SK-N-SH (cell line): ENCODE data around the gene GPR171. TPM values are rescaled to one million over a fixed set of nuclear protein-coding genes. Genes with fewer than 3 reads are reported as not detected.

Experiments used
- CTCF ChIA-PET: fragments of 300-600, 350-600 bp; formaldehyde crosslinking; extraction: SDS; loops from one replicate; lab custom pipeline; 2021; lab: Yijun Ruan, JAX
- POLR2A ChIA-PET: fragments of 350-600 bp; sonication (Branson Sonifier 250); formaldehyde crosslinking; extraction: SDS; loops from one replicate; lab custom pipeline; 2020; ENCODE audit warnings: antibody characterized with exemption, inconsistent platforms; lab: Yijun Ruan, JAX
- DNase-seq: peaks from one replicate; pipeline ENCODE4 v3.0.0; 2012
- H2AFZ ChIP-seq: fragments of 200-600 bp; sonication (generic); 2 replicates; pipeline ENCODE4 v1.8.1; 2016; ENCODE audit warnings: antibody characterized with exemption, mild to moderate bottlenecking, low read depth
- H3F3A ChIP-seq: fragments of 200-600 bp; sonication (generic); replicated peaks from 2 replicates; pipeline ENCODE3; 2016; ENCODE audit warnings: antibody characterized with exemption, mild to moderate bottlenecking; ENCODE audit not compliant: insufficient read depth
- H3K27ac ChIP-seq, 2 experiments: fragments of 200-500 bp in 1 of 2; fragments of 200-600 bp in 1 of 2; sonication (Bioruptor generic) in 1 of 2; sonication (generic), shearing (Covaris generic) in 1 of 2; 2 replicates each; pipeline versions ENCODE4 v1.5.1 to v1.6.1; 2014 to 2016; ENCODE audit warnings: low read depth in 2 of 2, inconsistent platforms in 1 of 2, low read length in 1 of 2, mild to moderate bottlenecking in 1 of 2, mixed read lengths in 1 of 2
- H3K27me3 ChIP-seq: fragments of 200-600 bp; sonication (generic), shearing (Covaris generic); 2 replicates; pipeline ENCODE4 v1.6.1; 2016; ENCODE audit warnings: mixed run types; ENCODE audit not compliant: insufficient read depth
- H3K36me3 ChIP-seq, 2 experiments: fragments of 200-500 bp in 1 of 2; fragments of 200-600 bp in 1 of 2; sonication (Bioruptor generic) in 1 of 2; sonication (generic) in 1 of 2; replicated peaks in 1 of 2; 2 replicates each; pipeline versions ENCODE3 to v1.5.1; 2014 to 2016; ENCODE audit warnings: low read length in 1 of 2, mild to moderate bottlenecking in 1 of 2; ENCODE audit not compliant: insufficient read depth in 2 of 2, control insufficient read depth in 1 of 2
- H3K4me1 ChIP-seq, 2 experiments: fragments of 200-500 bp in 1 of 2; fragments of 200-600 bp in 1 of 2; sonication (Bioruptor generic) in 1 of 2; sonication (generic), shearing (Covaris generic) in 1 of 2; 2 replicates each; pipeline versions ENCODE4 v1.5.1 to v1.6.1; 2014 to 2016; ENCODE audit warnings: low read depth in 1 of 2, low read length in 1 of 2, mixed run types in 1 of 2; ENCODE audit not compliant: insufficient read depth in 2 of 2, control insufficient read depth in 1 of 2
- H3K4me2 ChIP-seq: fragments of 200-600 bp; sonication (generic), shearing (Covaris generic); 2 replicates; pipeline ENCODE4 v1.6.1; 2017; ENCODE audit warnings: mixed run types
- H3K4me3 ChIP-seq, 2 experiments: fragments of 200-500 bp in 1 of 2; fragments of 200-600 bp in 1 of 2; sonication (Bioruptor generic) in 1 of 2; sonication (generic), shearing (Covaris generic) in 1 of 2; 2 replicates each; pipeline versions ENCODE4 v1.5.1 to v1.8.1; 2014 to 2016; ENCODE audit warnings: low read depth in 2 of 2, inconsistent platforms in 1 of 2, low read length in 1 of 2, mild to moderate bottlenecking in 1 of 2, mixed read lengths in 1 of 2, moderate library complexity in 1 of 2
- H3K79me2 ChIP-seq: fragments of 200-600 bp; sonication (generic); 2 replicates; pipeline ENCODE4 v1.8.1; 2017; ENCODE audit warnings: mild to moderate bottlenecking; ENCODE audit not compliant: insufficient read depth
- H3K9ac ChIP-seq: fragments of 200-600 bp; sonication (generic); 2 replicates; pipeline ENCODE4 v1.6.1; 2017; ENCODE audit warnings: mixed run types
- H3K9me2 ChIP-seq: fragments of 200-600 bp; sonication (generic); 2 replicates; pipeline ENCODE4 v1.6.1; 2017; ENCODE audit warnings: mixed run types
- H3K9me3 ChIP-seq: fragments of 200-600 bp; sonication (generic); 2 replicates; pipeline ENCODE4 v1.6.1; 2017; ENCODE audit warnings: mixed run types, mild to moderate bottlenecking, moderate library complexity
- H4K20me1 ChIP-seq: fragments of 200-600 bp; sonication (generic); 2 replicates; pipeline ENCODE4 v1.6.1; 2017; ENCODE audit warnings: mild to moderate bottlenecking, mixed run types; ENCODE audit not compliant: insufficient read depth
- CHD2 ChIP-seq: fragments of 150-350 bp; IDR thresholded peaks from 2 replicates; pipeline ENCODE4 v1.6.1; 2018; ENCODE audit warnings: low read length; ENCODE audit not compliant: partially characterized antibody
- EP300 ChIP-seq, 2 experiments: IDR thresholded peaks; 2 replicates each; pipeline versions ENCODE4 v1.4.0 to v1.6.1; 2012; ENCODE audit warnings: borderline replicate concordance in 1 of 2, low read depth in 1 of 2, low read length in 1 of 2
- FOSL2 ChIP-seq: IDR thresholded peaks from 2 replicates; pipeline ENCODE4 v1.4.0; 2012; ENCODE audit warnings: low read depth, mild to moderate bottlenecking, moderate library complexity, borderline replicate concordance
- FOXJ3 ChIP-seq: sonication (generic); formaldehyde crosslinking; IDR thresholded peaks from 2 replicates; pipeline ENCODE4 v1.5.1; 2020; ENCODE audit warnings: mild to moderate bottlenecking, missing genetic modification reagents
- FOXM1 ChIP-seq: IDR thresholded peaks from 2 replicates; pipeline ENCODE4 v1.4.0; 2012; ENCODE audit warnings: low read depth, mild to moderate bottlenecking
- GABPA ChIP-seq: IDR thresholded peaks from 2 replicates; pipeline ENCODE4 v1.4.0; 2012; ENCODE audit warnings: low read depth, mild to moderate bottlenecking
- GATA2 ChIP-seq: sonication (generic); formaldehyde crosslinking; IDR thresholded peaks from 2 replicates; pipeline ENCODE4 v1.5.0; 2020; ENCODE audit warnings: mild to moderate bottlenecking, missing genetic modification reagents
- JUND ChIP-seq: IDR thresholded peaks from 2 replicates; pipeline ENCODE4 v1.4.0; 2012
- RCOR1 ChIP-seq: fragments of 150-350 bp; IDR thresholded peaks from 2 replicates; pipeline ENCODE4 v1.6.1; 2017; ENCODE audit warnings: antibody characterized with exemption, low read length
- RXRA ChIP-seq: IDR thresholded peaks from 2 replicates; pipeline ENCODE4 v1.4.0; 2012; ENCODE audit warnings: low read depth, mild to moderate bottlenecking, borderline replicate concordance
- TAF1 ChIP-seq: IDR thresholded peaks from 2 replicates; pipeline ENCODE4 v1.6.1; 2012; ENCODE audit warnings: low read depth, mild to moderate bottlenecking, low read length, moderate library complexity, borderline replicate concordance
- TEAD4 ChIP-seq: IDR thresholded peaks from 2 replicates; pipeline ENCODE4 v1.4.0; 2012; ENCODE audit warnings: mild to moderate bottlenecking, borderline replicate concordance; ENCODE audit not compliant: insufficient read depth
- YY1 ChIP-seq: IDR thresholded peaks from 2 replicates; pipeline ENCODE4 v1.4.0; 2012; ENCODE audit warnings: low read depth, mild to moderate bottlenecking
- WGBS: methylation state at CpG from one replicate; pipeline ENCODE4 v1.1.6; 2017; ENCODE audit warnings: low lambda C conversion rate; 5-methylcytosine and 5-hydroxymethylcytosine counted together
- polyA plus RNA-seq, 3 experiments: library from polyadenylated mRNA; depleted of rRNA; stranded (reverse); fragments of >200 nt; gene quantifications; 2 replicates each; pipeline ENCODE4 v1.2.3, GENCODE V29; 2012
- TF ChIP-seq, protein P1 (sequence below): fragments of 150-350 bp; IDR thresholded peaks from 2 replicates; pipeline ENCODE4 v1.6.1; 2016; ENCODE audit warnings: mild to moderate bottlenecking, low read depth, low read length
- TF ChIP-seq, protein P2 (sequence below): fragments of 200-600 bp; sonication (generic); IDR thresholded peaks from 2 replicates; pipeline ENCODE4 v1.6.1; 2017; ENCODE audit warnings: antibody characterized with exemption, mild to moderate bottlenecking, moderate library complexity
- TF ChIP-seq, protein P3 (sequence below): IDR thresholded peaks from 2 replicates; pipeline ENCODE4 v1.4.0; 2012; ENCODE audit warnings: low read depth, borderline replicate concordance
- TF ChIP-seq, protein P4 (sequence below): IDR thresholded peaks from 2 replicates; pipeline ENCODE4 v1.4.0; 2012; ENCODE audit warnings: low read depth

The GPR171 gene
- polyA plus RNA-seq, 1 of the 3 experiments (the other 2 are of a cell fraction): not detected

DNA sequence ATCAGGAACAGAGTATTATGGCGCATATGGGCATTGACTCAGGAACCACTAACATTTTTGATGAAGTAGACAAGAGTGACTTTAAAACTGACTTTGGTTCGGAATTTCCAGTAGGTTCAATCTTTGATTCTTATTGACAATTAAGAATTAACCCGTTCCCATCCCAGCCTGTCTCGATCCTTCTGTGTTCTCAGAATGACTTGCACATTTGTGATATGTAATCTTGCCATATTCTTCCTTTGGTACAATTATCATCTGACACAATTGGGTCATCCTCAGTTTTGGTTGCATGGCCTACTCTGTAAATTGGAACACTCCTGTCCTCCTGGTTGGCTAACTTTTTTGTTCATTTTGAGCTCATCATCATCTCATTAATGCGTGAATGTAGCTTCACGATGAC is 10.5 kb downstream of the GPR171 start:
- Histone ChIP-seq H3K4me3 (no peak overlapping the region), H4K20me1 (no peaks in the 10 kb centered on the region), H3K9me2 (no peaks in the 10 kb centered on the region), H3K36me3 (no peaks in the 10 kb centered on the region), H3K27ac (no peak overlapping the region), H3K9ac (no peak overlapping the region), H3F3A (no peaks in the 10 kb centered on the region), H3K79me2 (no peaks in the 10 kb centered on the region), H3K9me3 (no peaks in the 10 kb centered on the region), H3K27me3 (no peaks in the 10 kb centered on the region), H3K4me2 (no peak overlapping the region), H3K4me1 (no peaks in the 10 kb centered on the region), H2AFZ (no peak overlapping the region)
- POLR2A ChIA-PET: no interaction called here
- no peak for DNase-seq
- no peak for TF ChIP-seq FOXM1
- no peak for TF ChIP-seq YY1
- TF ChIP-seq RXRA: no peak
- no peak for TF ChIP-seq JUND
- TF ChIP-seq, protein P1, sequence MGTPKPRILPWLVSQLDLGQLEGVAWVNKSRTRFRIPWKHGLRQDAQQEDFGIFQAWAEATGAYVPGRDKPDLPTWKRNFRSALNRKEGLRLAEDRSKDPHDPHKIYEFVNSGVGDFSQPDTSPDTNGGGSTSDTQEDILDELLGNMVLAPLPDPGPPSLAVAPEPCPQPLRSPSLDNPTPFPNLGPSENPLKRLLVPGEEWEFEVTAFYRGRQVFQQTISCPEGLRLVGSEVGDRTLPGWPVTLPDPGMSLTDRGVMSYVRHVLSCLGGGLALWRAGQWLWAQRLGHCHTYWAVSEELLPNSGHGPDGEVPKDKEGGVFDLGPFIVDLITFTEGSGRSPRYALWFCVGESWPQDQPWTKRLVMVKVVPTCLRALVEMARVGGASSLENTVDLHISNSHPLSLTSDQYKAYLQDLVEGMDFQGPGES: no peak
- TF ChIP-seq FOSL2: no peak
- TF ChIP-seq, protein P2, sequence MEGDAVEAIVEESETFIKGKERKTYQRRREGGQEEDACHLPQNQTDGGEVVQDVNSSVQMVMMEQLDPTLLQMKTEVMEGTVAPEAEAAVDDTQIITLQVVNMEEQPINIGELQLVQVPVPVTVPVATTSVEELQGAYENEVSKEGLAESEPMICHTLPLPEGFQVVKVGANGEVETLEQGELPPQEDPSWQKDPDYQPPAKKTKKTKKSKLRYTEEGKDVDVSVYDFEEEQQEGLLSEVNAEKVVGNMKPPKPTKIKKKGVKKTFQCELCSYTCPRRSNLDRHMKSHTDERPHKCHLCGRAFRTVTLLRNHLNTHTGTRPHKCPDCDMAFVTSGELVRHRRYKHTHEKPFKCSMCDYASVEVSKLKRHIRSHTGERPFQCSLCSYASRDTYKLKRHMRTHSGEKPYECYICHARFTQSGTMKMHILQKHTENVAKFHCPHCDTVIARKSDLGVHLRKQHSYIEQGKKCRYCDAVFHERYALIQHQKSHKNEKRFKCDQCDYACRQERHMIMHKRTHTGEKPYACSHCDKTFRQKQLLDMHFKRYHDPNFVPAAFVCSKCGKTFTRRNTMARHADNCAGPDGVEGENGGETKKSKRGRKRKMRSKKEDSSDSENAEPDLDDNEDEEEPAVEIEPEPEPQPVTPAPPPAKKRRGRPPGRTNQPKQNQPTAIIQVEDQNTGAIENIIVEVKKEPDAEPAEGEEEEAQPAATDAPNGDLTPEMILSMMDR: no peak
- TF ChIP-seq EP300 (IDR thresholded peaks at IDR 0.05; ENCODE audit: borderline replicate concordance in 1 of 2, low read depth in 1 of 2, low read length in 1 of 2): no peak
- TF ChIP-seq FOXJ3 (CRISPR knock-in tag): no peak
- TF ChIP-seq GATA2 (CRISPR knock-in tag): no peak
- TF ChIP-seq GABPA: no peak
- no peak for TF ChIP-seq TEAD4
- CTCF ChIA-PET: interaction anchor here (1.4 to 1.6 kb wide), 2 partner anchors 25 to 90 kb away, joined by 3 to 5 read pairs; no protein-coding TSS in a partner anchor
- whole genome bisulfite sequencing: 87% methylated on average over 6 of the region's 6 CpGs

DNA sequence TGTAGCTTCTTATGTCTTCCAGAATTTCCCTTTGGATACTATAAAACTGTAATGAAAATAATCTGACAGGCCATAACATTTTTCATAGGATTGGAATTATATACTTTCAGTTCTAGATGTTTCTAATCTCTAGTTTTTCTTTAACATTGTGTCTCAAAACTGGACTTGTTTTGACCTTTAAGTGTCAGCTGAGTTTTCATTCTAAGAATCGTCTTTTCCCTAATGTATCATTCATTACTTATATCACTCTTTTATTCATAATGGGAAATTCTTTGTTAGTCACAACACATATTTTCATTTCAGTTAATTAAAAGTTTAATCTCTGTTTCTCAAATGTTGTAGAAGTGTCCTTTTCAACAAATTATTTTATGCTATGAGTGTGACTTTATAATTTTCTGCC is 11.9 kb downstream of the GPR171 start:
- Histone ChIP-seq H3K9me3 (no peaks in the 10 kb centered on the region), H3K4me1 (no peaks in the 10 kb centered on the region; a peak in 1 of 4 replicates), H4K20me1 (no peaks in the 10 kb centered on the region), H3K9ac (no peak overlapping the region), H3K79me2 (no peaks in the 10 kb centered on the region), H3K27ac (no peak overlapping the region), H3K36me3 (no peaks in the 10 kb centered on the region), H3K9me2 (no peaks in the 10 kb centered on the region), H3K27me3 (no peaks in the 10 kb centered on the region), H3K4me3 (no peak overlapping the region), H3K4me2 (no peak overlapping the region), H2AFZ (no peak overlapping the region), H3F3A (no peaks in the 10 kb centered on the region)
- no peak for TF ChIP-seq TAF1
- TF ChIP-seq, protein P3, sequence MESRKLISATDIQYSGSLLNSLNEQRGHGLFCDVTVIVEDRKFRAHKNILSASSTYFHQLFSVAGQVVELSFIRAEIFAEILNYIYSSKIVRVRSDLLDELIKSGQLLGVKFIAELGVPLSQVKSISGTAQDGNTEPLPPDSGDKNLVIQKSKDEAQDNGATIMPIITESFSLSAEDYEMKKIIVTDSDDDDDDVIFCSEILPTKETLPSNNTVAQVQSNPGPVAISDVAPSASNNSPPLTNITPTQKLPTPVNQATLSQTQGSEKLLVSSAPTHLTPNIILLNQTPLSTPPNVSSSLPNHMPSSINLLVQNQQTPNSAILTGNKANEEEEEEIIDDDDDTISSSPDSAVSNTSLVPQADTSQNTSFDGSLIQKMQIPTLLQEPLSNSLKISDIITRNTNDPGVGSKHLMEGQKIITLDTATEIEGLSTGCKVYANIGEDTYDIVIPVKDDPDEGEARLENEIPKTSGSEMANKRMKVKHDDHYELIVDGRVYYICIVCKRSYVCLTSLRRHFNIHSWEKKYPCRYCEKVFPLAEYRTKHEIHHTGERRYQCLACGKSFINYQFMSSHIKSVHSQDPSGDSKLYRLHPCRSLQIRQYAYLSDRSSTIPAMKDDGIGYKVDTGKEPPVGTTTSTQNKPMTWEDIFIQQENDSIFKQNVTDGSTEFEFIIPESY: no peak
- no peak for TF ChIP-seq CHD2
- no peak for TF ChIP-seq RCOR1
- TF ChIP-seq, protein P4, sequence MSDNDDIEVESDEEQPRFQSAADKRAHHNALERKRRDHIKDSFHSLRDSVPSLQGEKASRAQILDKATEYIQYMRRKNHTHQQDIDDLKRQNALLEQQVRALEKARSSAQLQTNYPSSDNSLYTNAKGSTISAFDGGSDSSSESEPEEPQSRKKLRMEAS: no peak
- CTCF ChIA-PET: interaction anchor here (1.2 kb wide), 1 partner anchor 23 kb away, joined by 4 read pairs; no protein-coding TSS in a partner anchor
- WGBS: 89% methylated on average over 1 of the region's 1 CpG
- POLR2A ChIA-PET: no interaction called here
- no peak for DNase-seq
